ENCODE measurements around the gene UBAP2L.
"Not testable (repeated sequence)": the region's sequence is repeated elsewhere in the genome, so short reads cannot be mapped to it uniquely, and the experiment has no call there.

DNA sequence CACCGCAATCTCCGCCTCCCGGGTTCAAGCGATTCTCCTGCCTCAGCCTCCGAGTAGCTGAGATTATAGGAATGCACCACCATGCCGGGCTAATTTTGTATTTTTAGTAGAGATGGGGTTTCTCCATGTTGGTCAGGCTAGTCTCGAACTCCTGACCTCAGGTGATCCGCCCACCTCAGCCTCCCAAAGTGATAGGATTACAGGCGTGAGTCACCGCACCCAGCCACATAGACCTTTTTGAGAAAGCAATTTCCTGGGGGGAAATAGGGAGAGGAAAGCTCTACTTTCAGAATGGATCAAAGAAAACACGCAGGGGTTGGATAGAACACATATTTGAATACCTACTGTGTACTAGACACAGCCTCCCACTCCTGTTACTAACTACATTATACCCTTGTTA, 15.0 kb upstream of the UBAP2L start:
- TF ChIP-seq, protein P1, sequence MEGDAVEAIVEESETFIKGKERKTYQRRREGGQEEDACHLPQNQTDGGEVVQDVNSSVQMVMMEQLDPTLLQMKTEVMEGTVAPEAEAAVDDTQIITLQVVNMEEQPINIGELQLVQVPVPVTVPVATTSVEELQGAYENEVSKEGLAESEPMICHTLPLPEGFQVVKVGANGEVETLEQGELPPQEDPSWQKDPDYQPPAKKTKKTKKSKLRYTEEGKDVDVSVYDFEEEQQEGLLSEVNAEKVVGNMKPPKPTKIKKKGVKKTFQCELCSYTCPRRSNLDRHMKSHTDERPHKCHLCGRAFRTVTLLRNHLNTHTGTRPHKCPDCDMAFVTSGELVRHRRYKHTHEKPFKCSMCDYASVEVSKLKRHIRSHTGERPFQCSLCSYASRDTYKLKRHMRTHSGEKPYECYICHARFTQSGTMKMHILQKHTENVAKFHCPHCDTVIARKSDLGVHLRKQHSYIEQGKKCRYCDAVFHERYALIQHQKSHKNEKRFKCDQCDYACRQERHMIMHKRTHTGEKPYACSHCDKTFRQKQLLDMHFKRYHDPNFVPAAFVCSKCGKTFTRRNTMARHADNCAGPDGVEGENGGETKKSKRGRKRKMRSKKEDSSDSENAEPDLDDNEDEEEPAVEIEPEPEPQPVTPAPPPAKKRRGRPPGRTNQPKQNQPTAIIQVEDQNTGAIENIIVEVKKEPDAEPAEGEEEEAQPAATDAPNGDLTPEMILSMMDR (IDR thresholded peaks at IDR 0.05): not testable (repeated sequence)
- TF ChIP-seq EP300, POLR2A (IDR thresholded peaks at IDR 0.05): not testable (repeated sequence)
